Caki2 (cell line): Measurements from ENCODE around the gene RALGAPA1. TPM values are rescaled to one million over a fixed set of nuclear protein-coding genes. Genes with fewer than 3 reads are reported as not detected.
"Not testable (repeated sequence)": the region's sequence is repeated elsewhere in the genome, so short reads cannot be mapped to it uniquely, and the experiment has no call there.

Source experiments
- DNase-seq: peaks from one replicate; pipeline ENCODE4 v3.0.0-alpha.2; 2015; ENCODE audit warnings: low read depth
- in situ Hi-C: cut with HindIII; loops from 2 replicates; pipeline ENCODE4 v1.10.0; 2016; ENCODE audit warnings: low sequenced_read_pairs, low pct_unique_long_range_greater_than_20kb, mixed read lengths
- total RNA-seq: library from RNA; depleted of rRNA; stranded (reverse); fragments of >200 nt; shearing (Covaris generic); gene quantifications from 2 replicates; pipeline ENCODE4 v1.2.3, GENCODE V29; 2014; ENCODE audit warnings: low replicate concordance

The RALGAPA1 gene
- total RNA-seq, 1 experiment from 2014 or later = 5.8 TPM

DNA sequence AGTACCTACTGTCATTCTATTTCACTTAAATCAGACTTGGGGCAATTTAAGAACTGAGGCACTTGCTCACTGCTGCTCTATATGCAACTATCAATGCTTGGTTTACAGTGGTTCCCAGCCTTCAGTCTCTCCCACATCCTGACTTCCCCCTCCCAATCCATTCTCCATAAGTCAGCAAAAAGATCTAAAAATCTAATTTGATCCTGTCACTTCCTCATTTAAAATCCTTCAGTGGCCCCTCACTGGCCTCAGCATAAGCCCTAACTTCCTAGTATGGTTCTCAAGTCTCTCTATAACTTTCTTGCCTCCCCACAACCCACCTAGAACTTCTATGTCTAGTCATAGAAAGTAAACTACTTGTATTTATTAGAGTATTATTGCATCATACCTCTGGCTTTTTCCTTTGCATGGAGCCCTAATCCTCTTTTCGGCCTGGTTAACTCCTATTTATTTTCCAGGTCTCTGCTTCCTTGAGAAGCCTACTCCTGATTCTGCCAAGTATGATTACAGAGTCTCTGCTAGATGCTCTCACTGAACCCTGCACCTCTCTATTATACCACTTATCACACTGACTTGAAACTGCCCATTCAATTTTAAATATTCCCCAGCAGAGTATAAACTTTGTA lies 130.6 kb downstream of the RALGAPA1 start:
- in situ Hi-C loops = no loop called here

DNA sequence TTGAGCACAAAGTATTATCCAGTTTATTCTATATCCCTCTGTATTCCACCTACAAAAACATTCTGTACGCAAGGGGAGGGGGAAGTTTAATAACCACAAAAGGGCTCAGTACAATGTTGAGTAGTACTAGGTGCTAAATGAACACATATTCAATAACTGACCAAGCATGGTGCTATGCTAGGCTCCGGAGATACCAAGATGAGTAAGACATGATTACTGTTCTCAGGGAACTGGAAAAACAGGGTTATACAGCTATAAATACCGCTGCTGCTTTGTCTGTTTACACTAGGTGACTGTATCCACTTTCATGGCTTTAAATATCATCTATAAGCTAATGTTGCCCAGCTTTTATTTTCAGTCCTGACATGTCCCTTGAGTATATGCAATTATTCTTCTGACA lies 139.3 kb downstream of the RALGAPA1 start:
- no peak for DNase-seq
- in situ Hi-C loops = no loop called here

More for the DNA sequence above, 130.6 kb downstream of the RALGAPA1 start:
- DNase-seq = no peak

DNA sequence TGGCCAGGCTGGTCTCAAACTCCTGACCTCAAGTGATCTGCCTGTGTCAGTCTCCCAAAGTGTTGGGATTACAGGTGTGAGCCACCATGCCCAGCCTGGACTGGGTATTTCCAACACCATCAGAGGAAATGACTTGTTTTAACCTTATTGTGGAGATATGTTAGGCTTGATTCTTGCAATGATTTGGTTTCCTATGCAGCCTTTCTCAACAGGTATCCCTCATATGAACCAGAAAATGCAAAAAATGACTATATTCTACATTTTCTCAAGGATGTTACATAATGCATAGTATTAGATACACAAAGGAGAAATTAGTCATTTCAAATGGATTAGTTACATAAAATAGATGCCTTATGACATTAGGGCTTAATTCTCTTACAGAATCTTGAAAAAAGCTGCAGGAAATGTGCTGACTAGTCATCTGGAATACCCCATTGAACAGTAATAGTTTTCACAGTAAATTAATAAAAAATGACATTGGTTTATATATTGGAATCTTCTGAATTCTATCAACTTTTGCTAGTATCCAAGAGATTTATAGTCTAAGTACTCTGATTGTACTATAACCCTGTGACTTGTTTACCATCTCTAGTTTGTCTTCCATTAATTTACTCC lies 142.6 kb downstream of the RALGAPA1 start:
- no peak for DNase-seq
- in situ Hi-C loops = no loop called here

DNA sequence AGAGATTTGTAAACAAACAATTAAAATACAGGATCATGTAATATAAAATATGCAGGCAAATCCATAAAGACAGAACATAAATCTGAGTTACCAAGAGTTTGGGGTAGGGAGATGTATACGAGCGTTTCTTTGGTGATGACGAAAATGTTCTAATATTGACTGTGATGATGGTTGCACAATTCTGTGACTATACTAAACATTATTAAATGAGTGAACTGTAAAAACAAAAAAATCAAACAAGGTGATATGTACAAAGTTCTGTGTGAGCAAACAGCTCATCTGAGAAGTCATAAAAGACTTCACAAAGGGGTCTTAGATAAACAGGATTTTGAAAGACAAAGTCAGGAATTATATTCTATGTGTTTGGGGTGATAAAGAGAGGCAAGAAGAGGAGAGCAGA lies 147.2 kb downstream of the RALGAPA1 start:
- no peak for DNase-seq
- in situ Hi-C loops = no loop called here

DNA sequence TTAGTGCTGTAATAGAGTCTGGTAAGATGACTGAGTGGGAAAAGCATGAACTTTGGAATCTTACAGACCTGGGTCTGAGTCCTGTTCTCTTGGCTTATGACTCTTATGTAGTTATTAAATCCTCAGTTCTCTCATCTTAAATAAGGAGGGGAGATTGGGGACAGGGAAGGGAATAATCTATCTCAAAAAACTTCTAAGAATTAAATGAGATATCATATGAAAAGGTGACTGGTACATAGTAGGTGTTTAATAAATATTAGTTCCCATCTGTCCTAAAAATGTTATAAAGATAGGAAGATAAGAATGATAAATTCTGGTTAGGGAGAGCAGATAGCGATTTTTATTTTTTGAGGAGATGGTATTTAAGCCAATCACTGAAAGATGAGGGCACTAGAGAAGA lies 156.1 kb downstream of the RALGAPA1 start:
- DNase-seq = no peak
- in situ Hi-C loops = no loop called here

DNA sequence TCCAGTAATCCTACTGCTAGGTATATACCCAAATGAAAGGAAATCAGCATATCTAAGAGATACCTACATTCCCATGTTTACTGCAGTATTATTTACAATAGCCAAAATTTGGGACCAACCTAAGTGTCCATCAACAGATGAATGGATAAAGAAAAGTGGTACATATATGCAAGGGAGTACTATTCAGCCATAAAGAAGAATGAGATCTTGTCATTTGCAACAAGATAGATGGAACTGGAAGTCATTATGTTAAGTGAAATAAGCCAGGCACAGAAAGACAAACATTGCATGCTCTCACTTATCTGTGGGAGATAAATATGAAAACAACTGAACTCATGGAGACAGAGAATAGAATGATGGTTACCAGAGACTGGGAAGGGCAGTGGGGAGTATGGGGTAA lies 165.6 kb downstream of the RALGAPA1 start:
- in situ Hi-C loops = no loop called here
- no peak for DNase-seq

DNA sequence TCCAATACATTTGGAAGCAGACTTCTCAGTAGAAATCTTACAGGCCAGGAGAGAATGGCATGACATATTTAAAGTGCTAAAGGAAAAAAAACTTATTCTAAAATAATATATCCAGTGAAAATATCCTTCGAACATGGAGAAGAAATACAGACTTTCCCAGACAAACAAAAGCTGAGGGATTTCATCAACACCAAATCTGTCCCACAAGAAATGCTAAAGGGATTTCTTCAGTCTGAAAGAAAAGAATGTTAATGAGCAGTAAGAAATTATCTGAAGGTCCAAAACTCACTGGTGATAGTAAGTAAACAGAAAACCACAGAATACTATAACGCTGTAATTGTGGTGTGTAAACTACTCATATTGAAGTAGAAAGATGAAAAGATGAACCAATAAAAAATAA lies 171.2 kb downstream of the RALGAPA1 start:
- in situ Hi-C loops = no loop called here
- DNase-seq = no peak

DNA sequence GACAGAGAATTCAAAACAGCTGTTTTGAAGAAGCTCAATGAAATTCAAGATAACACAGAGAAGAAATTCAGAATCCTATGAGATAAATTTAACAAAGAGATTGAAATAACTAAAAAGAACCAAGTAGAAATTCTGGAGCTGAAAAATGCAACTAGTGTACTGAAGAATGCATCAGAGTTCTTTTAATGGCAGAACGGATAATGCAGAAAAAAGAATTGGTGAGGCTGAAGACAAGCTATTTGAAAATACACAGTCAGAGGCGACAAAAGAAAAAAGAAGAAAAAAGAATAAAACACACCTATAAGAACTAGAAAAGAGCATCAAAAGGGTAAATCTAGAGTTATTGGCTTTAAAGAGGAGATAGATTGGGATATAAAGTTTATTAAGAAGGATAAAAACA lies 171.8 kb downstream of the RALGAPA1 start:
- no peak for DNase-seq
- in situ Hi-C loops = no loop called here

DNA sequence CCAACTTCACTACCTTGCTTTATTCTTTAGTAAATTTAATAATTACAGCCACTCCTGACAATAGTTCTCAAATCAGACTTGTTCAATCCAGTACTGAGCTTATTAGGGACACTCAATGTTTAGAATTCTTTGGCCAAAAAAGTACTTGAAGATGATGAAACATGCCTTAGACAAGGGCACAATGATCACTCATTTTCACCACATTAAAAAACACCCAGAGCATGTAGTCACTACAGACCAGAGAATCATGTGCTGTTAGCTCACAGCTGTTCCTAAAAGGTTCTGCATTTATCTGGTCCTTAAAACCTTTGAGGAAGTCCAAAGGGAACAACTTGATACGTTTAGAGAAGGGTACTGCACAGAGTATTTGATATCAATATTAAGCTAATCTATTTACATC lies 176.4 kb downstream of the RALGAPA1 start:
- DNase-seq = no peak
- in situ Hi-C loops = no loop called here

DNA sequence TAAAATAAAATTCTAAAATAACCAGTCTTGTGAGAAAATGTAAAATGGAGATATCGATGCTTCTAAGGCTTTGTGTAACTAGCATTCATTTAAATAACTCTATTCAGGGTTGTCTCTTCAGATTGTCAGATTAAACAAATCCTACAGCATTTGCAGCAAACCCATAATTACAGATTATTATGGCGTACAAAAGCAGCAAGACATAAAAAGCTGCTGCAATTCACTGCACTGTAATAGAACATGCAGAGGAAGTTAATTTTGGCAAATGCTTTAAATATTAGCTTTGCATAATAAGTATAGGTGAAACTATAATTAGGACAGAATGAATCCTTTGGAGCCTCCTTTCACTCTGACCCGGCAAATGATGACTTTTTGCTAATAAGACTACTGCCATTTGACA lies 176.8 kb downstream of the RALGAPA1 start:
- in situ Hi-C loops = no loop called here
- no peak for DNase-seq

DNA sequence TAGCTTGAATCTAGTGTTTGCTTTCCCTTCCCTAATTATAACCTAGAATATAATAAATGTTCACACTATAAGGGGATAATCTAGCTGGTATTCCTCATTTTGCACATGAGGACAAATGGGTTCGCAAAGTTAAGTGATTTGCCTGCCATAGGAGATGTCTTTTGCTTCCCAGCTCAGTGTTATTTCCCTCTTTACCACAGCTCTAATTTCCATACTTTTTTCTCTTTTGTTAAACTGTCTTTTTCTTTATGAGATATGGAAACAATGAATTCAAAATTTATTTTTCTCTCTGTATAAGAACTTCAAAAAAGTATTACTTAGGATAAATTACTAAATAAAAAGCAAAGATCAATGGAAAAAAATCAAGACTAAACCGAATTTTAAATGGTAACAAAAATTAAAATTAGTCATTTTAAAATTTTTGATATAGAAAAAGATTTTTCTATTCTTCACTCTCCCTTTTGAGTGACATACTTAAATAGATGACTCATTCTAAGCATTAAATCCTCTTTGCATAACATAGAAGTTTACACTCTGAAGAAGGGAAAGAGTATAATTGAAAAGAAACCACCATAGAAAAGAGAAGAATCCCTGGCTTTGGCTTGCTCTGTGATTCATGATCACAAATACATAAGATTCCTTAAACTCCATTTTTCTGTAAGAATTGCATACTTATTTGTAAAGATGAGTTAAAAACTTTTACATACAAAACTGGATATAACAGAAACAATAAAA lies 177.9 kb downstream of the RALGAPA1 start:
- no peak for DNase-seq
- in situ Hi-C loops = no loop called here

DNA sequence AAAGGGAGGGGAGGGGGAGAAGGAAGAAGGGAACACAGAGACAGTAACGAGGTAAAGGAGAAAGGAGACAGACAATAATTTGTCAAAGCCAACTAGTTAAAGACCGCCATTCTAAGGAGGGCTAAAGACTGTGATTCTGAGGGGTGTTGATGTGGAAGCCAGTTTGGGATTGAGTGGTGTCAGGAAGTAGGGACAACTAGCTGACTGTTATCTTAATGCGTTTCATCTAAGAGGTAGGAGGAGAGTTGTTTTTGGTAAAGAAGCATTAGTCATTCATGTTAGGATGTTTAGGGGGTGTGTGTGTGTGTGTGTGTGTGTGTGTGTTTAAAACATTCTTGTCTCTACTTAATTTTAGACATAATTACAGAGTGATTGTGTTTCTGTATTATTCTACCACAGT lies 180.1 kb downstream of the RALGAPA1 start:
- no peak for DNase-seq
- in situ Hi-C loops = no loop called here

DNA sequence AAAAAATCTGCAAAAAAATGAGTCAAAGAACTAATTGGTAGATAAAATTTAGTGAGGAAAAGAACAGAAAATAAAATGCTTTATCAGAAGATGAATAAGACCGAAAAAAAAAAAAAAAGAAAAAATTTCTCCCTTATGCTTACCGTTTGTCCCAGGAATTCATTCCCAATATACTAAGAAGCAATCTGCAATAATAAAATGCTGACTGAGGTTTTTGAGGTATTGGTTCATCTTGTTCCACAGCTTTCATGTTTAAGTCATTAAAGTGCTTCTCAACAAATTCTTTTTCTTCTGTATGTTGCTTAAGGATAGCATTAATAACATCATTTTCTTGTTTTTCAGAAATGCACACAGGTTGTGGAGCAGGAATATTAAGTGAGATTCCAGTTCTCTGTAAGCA lies 182.1 kb downstream of the RALGAPA1 start:
- in situ Hi-C loops, DNase-seq: not testable (repeated sequence)

DNA sequence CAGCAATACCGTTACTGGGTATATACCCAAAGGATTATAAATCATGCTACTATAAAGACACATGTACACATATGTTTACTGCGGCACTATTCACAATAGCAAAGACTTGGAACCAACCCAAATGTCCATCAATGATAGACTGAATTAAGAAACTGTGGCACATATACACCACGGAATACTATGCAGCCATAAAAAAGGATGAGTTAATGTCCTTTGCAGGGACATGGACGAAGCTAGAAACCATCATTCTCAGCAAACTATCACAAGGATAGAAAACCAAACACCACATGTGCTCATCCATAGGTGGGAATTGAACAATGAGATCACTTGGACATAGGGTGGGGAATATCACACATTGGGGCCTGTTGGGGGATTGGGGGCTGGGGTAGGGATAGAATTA lies 187.1 kb downstream of the RALGAPA1 start:
- in situ Hi-C loops, DNase-seq: not testable (repeated sequence)

DNA sequence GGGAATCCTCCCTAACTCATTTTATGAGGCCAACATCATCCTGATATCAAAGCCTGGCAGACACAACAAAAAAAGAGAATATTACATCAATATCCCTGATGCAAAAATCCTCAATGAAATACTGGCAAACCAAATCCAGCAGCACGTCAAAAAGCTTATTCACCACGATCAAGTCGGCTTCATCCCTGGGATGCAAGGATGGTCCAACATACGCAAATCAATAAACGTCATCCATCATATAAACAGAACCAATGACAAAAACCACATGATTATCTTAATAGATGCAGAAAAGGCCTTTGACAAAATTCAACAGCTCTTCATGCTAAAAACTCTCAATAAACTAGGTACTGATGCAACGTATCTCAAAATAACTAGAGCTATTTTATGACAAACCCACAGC lies 189.1 kb downstream of the RALGAPA1 start:
- DNase-seq, in situ Hi-C loops: not testable (repeated sequence)

DNA sequence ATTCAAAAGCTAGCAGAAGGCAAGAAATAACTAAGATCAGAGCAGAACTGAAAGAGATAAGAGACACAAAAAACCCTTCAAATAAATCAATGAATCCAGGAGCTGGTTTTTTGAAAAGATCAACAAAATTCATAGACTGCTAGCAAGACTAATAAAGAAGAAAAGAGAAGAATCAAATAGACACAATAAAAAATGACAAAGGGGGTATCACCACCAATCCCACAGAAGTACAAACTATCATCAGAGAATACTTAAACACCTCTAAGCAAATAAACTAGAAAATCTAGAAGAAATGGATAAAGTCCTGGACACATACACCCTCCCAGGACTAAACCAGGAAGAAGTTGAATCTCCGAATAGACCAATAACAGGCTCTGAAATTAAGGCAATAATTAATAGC lies 189.6 kb downstream of the RALGAPA1 start:
- not testable (repeated sequence) for DNase-seq

DNA sequence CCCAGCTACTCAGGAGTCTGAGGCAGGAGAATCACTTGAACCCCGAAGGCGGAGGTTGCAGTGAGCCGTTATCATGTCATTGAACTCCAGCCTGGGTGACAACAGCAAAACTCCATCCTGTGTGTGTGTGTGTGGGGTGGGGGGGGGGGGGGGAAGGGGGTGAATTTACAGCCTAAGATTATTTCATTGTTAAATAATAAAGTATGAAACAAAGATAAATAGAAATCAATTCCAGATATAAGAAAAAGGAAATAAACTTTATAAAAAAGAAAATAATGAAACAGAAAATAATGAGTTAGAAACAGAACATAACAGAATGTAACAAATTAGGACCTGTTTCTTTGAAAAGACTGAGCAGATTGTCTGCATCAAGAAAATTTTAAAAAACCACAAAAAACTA lies 191.6 kb downstream of the RALGAPA1 start:
- in situ Hi-C loops = no loop called here
- DNase-seq = no peak

More for the DNA sequence above, 189.6 kb downstream of the RALGAPA1 start:
- in situ Hi-C loops = not testable (repeated sequence)

DNA sequence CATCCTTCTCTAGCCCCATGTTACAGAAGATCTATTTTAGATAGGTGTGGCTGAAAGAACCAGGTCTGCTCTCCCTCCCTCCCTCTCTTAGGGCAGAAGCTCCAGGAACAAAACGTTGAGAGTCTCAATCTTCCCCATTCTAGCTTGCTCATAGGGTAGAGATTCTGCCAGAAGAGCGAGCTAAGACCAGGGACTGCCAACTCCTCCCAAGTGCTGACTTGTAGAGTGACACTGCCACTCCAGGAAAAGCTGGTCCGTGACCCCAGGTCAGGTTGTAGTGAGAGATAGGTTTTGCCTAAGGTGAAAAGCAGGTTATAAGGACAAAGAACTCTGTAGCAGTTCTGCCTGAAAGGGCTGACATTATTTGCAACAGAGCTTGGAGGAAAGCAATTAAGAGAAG lies 201.7 kb downstream of the RALGAPA1 start:
- DNase-seq = no peak
- in situ Hi-C loops = no loop called here

DNA sequence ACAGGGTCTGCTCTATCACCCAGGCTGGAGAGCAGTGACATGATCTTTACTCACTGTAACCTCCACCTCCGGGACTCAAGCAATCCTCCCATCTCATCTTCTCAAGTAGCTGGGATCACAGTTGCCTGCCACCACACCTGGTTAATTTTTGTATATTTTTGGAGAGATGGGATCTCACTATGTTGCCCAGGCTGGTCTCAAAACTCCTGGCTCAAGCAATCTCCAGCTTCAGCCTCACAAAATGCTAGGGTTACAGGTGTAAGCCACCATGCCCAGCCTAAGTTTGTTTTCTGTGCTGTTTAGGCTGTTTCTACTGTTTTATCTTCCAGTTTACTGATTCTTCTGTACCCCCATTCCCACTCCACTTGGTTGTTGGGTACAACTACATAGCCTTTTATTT lies 208.8 kb downstream of the RALGAPA1 start:
- in situ Hi-C loops = no loop called here
- no peak for DNase-seq

DNA sequence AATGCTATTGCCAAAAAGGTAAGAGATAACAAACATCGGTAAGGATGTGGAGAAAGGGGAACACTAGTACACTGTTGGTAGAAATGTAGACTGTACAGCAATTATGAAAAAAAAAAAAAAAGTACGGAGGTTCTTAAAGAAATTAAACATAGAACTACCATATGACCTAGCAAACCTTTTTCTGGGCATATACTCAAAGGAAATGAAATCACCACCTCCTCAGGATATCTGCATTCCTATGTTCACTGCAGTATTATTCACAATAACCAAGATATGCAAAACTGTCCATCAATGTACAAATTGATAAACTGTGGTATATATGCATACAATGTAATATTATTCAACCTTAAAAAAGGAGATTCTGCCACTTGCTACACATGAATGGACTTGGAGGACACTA lies 214.5 kb downstream of the RALGAPA1 start:
- in situ Hi-C loops = no loop called here
- DNase-seq = no peak
